HG02840 (cell line): ENCODE measurements around the gene CCL8.

Experiments used
- ATAC-seq: cut with Tn5 transposase; IDR thresholded peaks from one replicate; pipeline ENCODE4 v1.9.1; 2021; ENCODE audit warnings: mild to moderate bottlenecking, moderate library complexity, moderate number of reproducible peaks; ENCODE audit not compliant: unreplicated experiment, low FRiP score

CCL8 gene

GRCh38 chr17:34319039-34319483 is at the start of gene CCL8:
CCL8 (plus strand) TSS chr17:34319435; CDS start chr17:34319502, 67 bp downstream.
- ATAC-seq = no peak

GRCh38 chr17:34269969-34270368 is 49.3 kb upstream of the CCL8 start, which contains the start of gene CCL7:
CCL7 (plus strand) TSS chr17:34270221; CDS start chr17:34270291, 70 bp downstream.
- no peak for ATAC-seq

GRCh38 chr17:34275881-34276280 is 43.4 kb upstream of the CCL8 start:
- no peak for ATAC-seq

- no peak for ATAC-seq
Measured at GRCh38 chr17:34276826-34277225, 42.4 kb upstream of the CCL8 start.

- ATAC-seq = no peak
Measured at GRCh38 chr17:34283571-34283970, 35.7 kb upstream of the CCL8 start.

- no peak for ATAC-seq
Measured at GRCh38 chr17:34285286-34285792, 33.9 kb upstream of the CCL8 start, which contains the start of gene CCL11. CCL11 (plus strand) TSS chr17:34285742; CDS start chr17:34285809, 67 bp downstream.

GRCh38 chr17:34287875-34288274 is 31.4 kb upstream of the CCL8 start:
- no peak for ATAC-seq

GRCh38 chr17:34290586-34290985 is 28.6 kb upstream of the CCL8 start:
- ATAC-seq = no peak

GRCh38 chr17:34291721-34292348 is 27.4 kb upstream of the CCL8 start:
- ATAC-seq = no peak

- ATAC-seq = no peak
Measured at GRCh38 chr17:34299027-34299426, 20.2 kb upstream of the CCL8 start.

- ATAC-seq = no peak
Measured at GRCh38 chr17:34299956-34300577, 19.2 kb upstream of the CCL8 start.

GRCh38 chr17:34300652-34301370 is 18.4 kb upstream of the CCL8 start:
- no peak for ATAC-seq

- ATAC-seq = no peak
Measured at GRCh38 chr17:34301986-34302385, 17.2 kb upstream of the CCL8 start.

GRCh38 chr17:34302636-34303035 is 16.6 kb upstream of the CCL8 start:
- ATAC-seq = no peak

GRCh38 chr17:34303606-34304005 is 15.6 kb upstream of the CCL8 start:
- ATAC-seq = no peak

GRCh38 chr17:34305061-34305460 is 14.2 kb upstream of the CCL8 start:
- no peak for ATAC-seq

- ATAC-seq = no peak
Measured at GRCh38 chr17:34305606-34306005, 13.6 kb upstream of the CCL8 start.

GRCh38 chr17:34306466-34306865 is 12.8 kb upstream of the CCL8 start:
- no peak for ATAC-seq

GRCh38 chr17:34307110-34307509 is 12.1 kb upstream of the CCL8 start:
- no peak for ATAC-seq

- ATAC-seq = no peak
Measured at GRCh38 chr17:34308371-34308770, 10.9 kb upstream of the CCL8 start.

GRCh38 chr17:34311291-34311690 is 7.9 kb upstream of the CCL8 start:
- no peak for ATAC-seq
